ENCODE measurements around the gene SGSH. TPM values are rescaled to one million over a fixed set of nuclear protein-coding genes. Genes with fewer than 3 reads are reported as not detected.

The SGSH gene
- total RNA-seq, 2 experiments from 2014 or later, result 14.3 to 38.4 TPM

DNA sequence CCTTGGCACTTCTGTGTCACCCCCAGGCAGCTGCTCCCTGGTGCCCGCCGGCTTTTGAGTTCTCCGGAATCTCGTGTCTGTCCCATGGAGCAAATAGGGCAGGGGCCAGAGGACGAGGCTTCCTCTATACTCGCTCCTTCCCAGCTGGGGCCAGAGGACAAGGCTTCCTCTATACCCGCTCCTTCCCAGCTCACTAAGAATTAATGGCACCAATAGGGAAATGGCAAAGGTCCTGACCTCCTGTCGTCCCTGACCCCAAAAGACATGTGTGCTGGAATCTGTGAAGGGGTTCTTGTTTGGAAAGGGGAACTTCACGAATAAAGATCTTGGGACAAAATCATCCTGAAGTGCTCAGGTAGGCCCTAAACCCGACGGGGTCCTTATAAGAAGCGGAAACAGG is 7.6 kb downstream of the SGSH start:
- H3K9me2 ChIP-seq (ENCODE audit: insufficient read depth, low read length), result no peaks in the 10 kb centered on the region
- no peak for TF ChIP-seq EZH2phosphoT487 (IDR thresholded peaks at IDR 0.05; ENCODE audit: borderline replicate concordance, low read depth, low read length)
- TF ChIP-seq, protein P1, sequence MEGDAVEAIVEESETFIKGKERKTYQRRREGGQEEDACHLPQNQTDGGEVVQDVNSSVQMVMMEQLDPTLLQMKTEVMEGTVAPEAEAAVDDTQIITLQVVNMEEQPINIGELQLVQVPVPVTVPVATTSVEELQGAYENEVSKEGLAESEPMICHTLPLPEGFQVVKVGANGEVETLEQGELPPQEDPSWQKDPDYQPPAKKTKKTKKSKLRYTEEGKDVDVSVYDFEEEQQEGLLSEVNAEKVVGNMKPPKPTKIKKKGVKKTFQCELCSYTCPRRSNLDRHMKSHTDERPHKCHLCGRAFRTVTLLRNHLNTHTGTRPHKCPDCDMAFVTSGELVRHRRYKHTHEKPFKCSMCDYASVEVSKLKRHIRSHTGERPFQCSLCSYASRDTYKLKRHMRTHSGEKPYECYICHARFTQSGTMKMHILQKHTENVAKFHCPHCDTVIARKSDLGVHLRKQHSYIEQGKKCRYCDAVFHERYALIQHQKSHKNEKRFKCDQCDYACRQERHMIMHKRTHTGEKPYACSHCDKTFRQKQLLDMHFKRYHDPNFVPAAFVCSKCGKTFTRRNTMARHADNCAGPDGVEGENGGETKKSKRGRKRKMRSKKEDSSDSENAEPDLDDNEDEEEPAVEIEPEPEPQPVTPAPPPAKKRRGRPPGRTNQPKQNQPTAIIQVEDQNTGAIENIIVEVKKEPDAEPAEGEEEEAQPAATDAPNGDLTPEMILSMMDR (conservative IDR thresholded peaks at IDR 0.05; ENCODE audit: low read length), result no peak
- H3K4me1 ChIP-seq (ENCODE audit: insufficient read depth, low read length, poor library complexity, severe bottlenecking), result no peaks in the 10 kb centered on the region
- ChIA-PET POLR2A (no interaction called here), CTCF (ENCODE audit: unreplicated experiment) (no interaction called here)
- intact Hi-C loops (cut with micrococcal nuclease; ENCODE audit: unreplicated experiment), result no loop called here
- no peak for DNase-seq (ENCODE audit: low spot score)
- H3K27ac ChIP-seq (ENCODE audit: low read depth, low read length, poor library complexity, severe bottlenecking), result no peak overlapping the region
- no TSS peak for BruUV-seq (replicated peaks)
- no peaks in the 10 kb centered on the region for H3K9me3 ChIP-seq (ENCODE audit: low read length)
- no peaks in the 10 kb centered on the region for H4K20me1 ChIP-seq (ENCODE audit: insufficient read depth, low read length)
- H3K36me3 ChIP-seq (ENCODE audit: insufficient read depth, low read length), result peaks cover 11% of the 10 kb centered on the region
- H2AFZ ChIP-seq (ENCODE audit: low read length), result no peak overlapping the region
- no peak overlapping the region for H3K4me3 ChIP-seq (ENCODE audit: low read depth, low read length, poor library complexity, severe bottlenecking)
- no peaks in the 10 kb centered on the region for H3K79me2 ChIP-seq (ENCODE audit: insufficient read depth, low read depth, low read length)
- no peak overlapping the region for H3K4me2 ChIP-seq (ENCODE audit: low read length)

- peaks cover 11% of the 10 kb centered on the region for H3K36me3 ChIP-seq (ENCODE audit: insufficient read depth, low read length)
- no peak for TF ChIP-seq EZH2phosphoT487 (IDR thresholded peaks at IDR 0.05; ENCODE audit: borderline replicate concordance, low read depth, low read length)
- TF ChIP-seq, protein P1 (conservative IDR thresholded peaks at IDR 0.05; ENCODE audit: low read length), result no peak
- H3K4me3 ChIP-seq (ENCODE audit: low read depth, low read length, poor library complexity, severe bottlenecking), result no peak overlapping the region
- no TSS peak for BruUV-seq (replicated peaks)
- POLR2A ChIA-PET, result no interaction called here
- DNase-seq (ENCODE audit: low spot score), result no peak
- no peak overlapping the region for H3K27ac ChIP-seq (ENCODE audit: low read depth, low read length, poor library complexity, severe bottlenecking)
- H3K4me2 ChIP-seq (ENCODE audit: low read length), result no peak overlapping the region
- H3K4me1 ChIP-seq (ENCODE audit: insufficient read depth, low read length, poor library complexity, severe bottlenecking), result no peaks in the 10 kb centered on the region
- CTCF ChIA-PET (ENCODE audit: unreplicated experiment), result no interaction called here
- H3K79me2 ChIP-seq (ENCODE audit: insufficient read depth, low read depth, low read length), result no peaks in the 10 kb centered on the region
- no peaks in the 10 kb centered on the region for H3K9me3 ChIP-seq (ENCODE audit: low read length)
- H4K20me1 ChIP-seq (ENCODE audit: insufficient read depth, low read length), result no peaks in the 10 kb centered on the region
- H3K9me2 ChIP-seq (ENCODE audit: insufficient read depth, low read length), result no peaks in the 10 kb centered on the region
- H2AFZ ChIP-seq (ENCODE audit: low read length), result no peak overlapping the region
- intact Hi-C loops (cut with micrococcal nuclease; ENCODE audit: unreplicated experiment), result no loop called here
Observed at GRCh38 chr17:80212109-80212508, 8.0 kb downstream of the SGSH start.

DNA sequence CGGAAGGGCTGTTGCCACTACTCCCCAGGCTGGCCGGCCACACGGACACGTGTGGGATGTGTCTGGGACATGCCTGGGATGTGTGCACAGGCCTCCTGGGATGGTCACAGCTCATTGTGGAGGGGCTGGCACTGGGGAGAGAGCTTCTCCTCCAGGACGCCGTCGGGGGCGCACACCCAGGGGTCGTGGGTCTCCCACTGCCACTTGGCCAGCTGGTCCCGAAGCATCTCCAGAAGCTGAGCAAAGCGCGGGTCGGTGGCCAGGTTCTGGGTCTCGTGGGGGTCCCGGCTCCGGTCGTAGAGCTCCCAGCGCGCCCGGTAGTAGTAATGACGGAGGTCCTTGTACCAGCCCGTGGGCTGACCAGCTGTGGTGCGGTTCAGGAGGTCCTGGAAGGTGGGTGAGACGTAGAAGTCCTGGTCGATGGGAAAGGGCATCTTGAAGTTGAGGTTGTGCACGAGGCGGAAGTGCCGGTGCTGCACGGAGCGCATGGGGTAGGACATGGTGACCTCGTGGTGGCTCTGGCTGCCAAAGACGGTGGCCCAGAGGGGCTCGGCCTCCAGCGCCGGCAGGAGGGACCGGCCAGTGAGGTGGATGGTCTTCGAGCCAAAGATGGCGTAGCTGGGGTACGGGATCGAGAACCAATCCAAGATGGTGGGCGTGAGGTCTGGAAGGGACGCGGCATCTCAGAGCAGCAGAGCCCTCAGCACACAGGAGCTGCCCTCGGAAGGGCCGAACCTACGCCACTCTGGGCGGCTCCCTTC is 9.6 kb downstream of the SGSH start:
- H3K79me2 ChIP-seq (ENCODE audit: insufficient read depth, low read depth, low read length), result no peaks in the 10 kb centered on the region
- 0 out of 2 replicates have a peak, but pooled peaks cover 4% of the 10 kb centered on the region for H3K36me3 ChIP-seq (ENCODE audit: insufficient read depth, low read length)
- H2AFZ ChIP-seq (ENCODE audit: low read length), result no peak overlapping the region
- DNase-seq (ENCODE audit: low spot score), result no peak
- intact Hi-C loops (cut with micrococcal nuclease; ENCODE audit: unreplicated experiment), result no loop called here
- H3K4me2 ChIP-seq (ENCODE audit: low read length), result no peak overlapping the region
- no peaks in the 10 kb centered on the region for H3K9me2 ChIP-seq (ENCODE audit: insufficient read depth, low read length)
- no peaks in the 10 kb centered on the region for H4K20me1 ChIP-seq (ENCODE audit: insufficient read depth, low read length)
- TF ChIP-seq, protein P1 (conservative IDR thresholded peaks at IDR 0.05; ENCODE audit: low read length), result no peak
- no peak for TF ChIP-seq EZH2phosphoT487 (IDR thresholded peaks at IDR 0.05; ENCODE audit: borderline replicate concordance, low read depth, low read length)
- no peak overlapping the region for H3K27ac ChIP-seq (ENCODE audit: low read depth, low read length, poor library complexity, severe bottlenecking)
- H3K9me3 ChIP-seq (ENCODE audit: low read length), result no peaks in the 10 kb centered on the region
- ChIA-PET CTCF (ENCODE audit: unreplicated experiment) (no interaction called here), POLR2A (no interaction called here)
- no TSS peak for BruUV-seq (replicated peaks)
- H3K4me3 ChIP-seq (ENCODE audit: low read depth, low read length, poor library complexity, severe bottlenecking), result no peak overlapping the region
- no peaks in the 10 kb centered on the region for H3K4me1 ChIP-seq (ENCODE audit: insufficient read depth, low read length, poor library complexity, severe bottlenecking)
